Nephron (organoid): ENCODE measurements around the gene LGR6.

Source experiments
- H3K27ac Mint-ChIP-seq, 3 experiments: 2 replicates each; pipeline ENCODE4 v1.8.0; 2020; ENCODE audit warnings: mixed read lengths in 3 of 3, mild to moderate bottlenecking in 2 of 3, moderate library complexity in 1 of 3
- H3K27me3 Mint-ChIP-seq: 2 replicates; pipeline ENCODE4 v1.8.0; 2021; ENCODE audit warnings: low read depth, mild to moderate bottlenecking, moderate library complexity, mixed read lengths
- H3K36me3 Mint-ChIP-seq: 2 replicates; pipeline ENCODE4 v1.8.0; 2020; ENCODE audit warnings: low read depth, mixed read lengths
- H3K4me1 Mint-ChIP-seq: 2 replicates; pipeline ENCODE4 v1.8.0; 2020; ENCODE audit warnings: mixed read lengths
- H3K4me3 Mint-ChIP-seq, 3 experiments: 2 replicates each; pipeline ENCODE4 v1.8.0; 2020; ENCODE audit warnings: mild to moderate bottlenecking in 3 of 3, mixed read lengths in 3 of 3, moderate library complexity in 2 of 3
- H3K9me3 Mint-ChIP-seq: 2 replicates; pipeline ENCODE4 v1.8.0; 2020; ENCODE audit warnings: mixed read lengths
- CTCF ChIP-seq, 3 experiments: fragments of 200-600 bp; sonication (generic); IDR thresholded peaks; one replicate each; pipeline ENCODE4 v1.5.0; 2021; ENCODE audit warnings: antibody characterized with exemption in 3 of 3; ENCODE audit not compliant: unreplicated experiment in 3 of 3

LGR6 gene

GRCh38 chr1:202220733-202221132, 27.1 kb downstream of the LGR6 start:
- Mint-ChIP-seq H3K36me3 (no peaks in the 10 kb centered on the region), H3K4me1 (no peaks in the 10 kb centered on the region), H3K9me3 (no peaks in the 10 kb centered on the region)

DNA sequence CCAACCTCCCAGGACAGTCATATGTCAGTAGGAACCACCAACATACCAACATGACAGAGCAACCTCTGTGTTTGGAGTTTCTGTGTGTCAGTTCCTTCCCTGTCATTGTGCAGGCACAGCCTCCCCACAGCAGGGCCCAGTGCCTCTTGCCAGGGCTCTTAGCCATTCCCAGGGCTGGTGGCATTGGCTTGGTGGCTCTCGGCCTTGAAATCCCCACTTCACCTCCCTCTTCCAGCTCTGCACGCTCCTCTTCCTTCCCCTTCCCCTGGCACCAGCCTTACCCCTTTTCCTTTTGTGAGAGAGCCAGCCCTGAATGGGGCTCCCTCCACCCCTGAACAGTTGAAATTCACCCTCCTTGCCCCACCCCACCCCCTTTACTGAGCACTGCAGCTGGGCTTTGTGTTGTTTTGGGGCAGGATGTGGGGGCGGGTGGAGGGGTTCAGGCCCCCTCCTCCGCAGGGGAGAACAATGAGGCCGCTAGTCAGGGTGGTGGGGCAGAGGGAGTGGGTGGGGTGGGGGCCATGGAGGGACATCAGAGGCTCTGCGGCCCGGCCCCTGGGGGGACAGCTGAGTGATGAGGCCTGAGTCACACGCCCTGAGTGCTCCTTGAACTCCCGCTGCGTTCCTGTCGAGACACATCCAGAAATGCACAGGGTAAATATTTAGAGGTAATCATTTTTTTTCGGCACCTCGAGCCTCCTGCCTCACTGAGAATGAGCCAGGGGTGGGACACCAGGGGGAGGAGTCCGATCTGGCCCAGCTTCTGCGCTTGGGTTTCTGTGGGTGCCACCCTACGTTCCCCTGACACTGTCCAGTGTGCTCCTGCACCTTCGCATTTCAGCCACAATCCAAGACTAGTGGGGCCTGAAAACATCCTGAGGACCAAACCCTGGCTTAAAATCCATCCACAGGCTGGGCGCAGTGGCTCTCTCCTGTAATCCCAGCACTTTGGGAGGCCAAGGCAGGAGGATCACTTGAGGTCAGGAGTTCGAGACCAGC, 28.6 kb downstream of the LGR6 start:
- no peak overlapping the region for H3K27ac Mint-ChIP-seq
- H3K36me3 Mint-ChIP-seq = no peaks in the 10 kb centered on the region
- H3K4me3 Mint-ChIP-seq = no peak overlapping the region
- H3K9me3 Mint-ChIP-seq = no peaks in the 10 kb centered on the region
- TF ChIP-seq CTCF (IDR thresholded peaks at IDR 0.05; ENCODE audit: unreplicated experiment in 3 of 3) = no peak
- peaks cover 56% of the 10 kb centered on the region for H3K27me3 Mint-ChIP-seq
- no peaks in the 10 kb centered on the region for H3K4me1 Mint-ChIP-seq

More at GRCh38 chr1:202220733-202221132, 27.1 kb downstream of the LGR6 start:
- no peak for TF ChIP-seq CTCF (IDR thresholded peaks at IDR 0.05; ENCODE audit: unreplicated experiment in 3 of 3)
- H3K27me3 Mint-ChIP-seq = peaks cover 67% of the 10 kb centered on the region
- H3K27ac Mint-ChIP-seq = no peak overlapping the region
- no peak overlapping the region for H3K4me3 Mint-ChIP-seq

- Mint-ChIP-seq H3K9me3 (no peaks in the 10 kb centered on the region), H3K27ac (no peak overlapping the region), H3K36me3 (no peaks in the 10 kb centered on the region), H3K27me3 (peaks cover 49% of the 10 kb centered on the region), H3K4me3 (no peak overlapping the region), H3K4me1 (no peaks in the 10 kb centered on the region)
- no peak for TF ChIP-seq CTCF (IDR thresholded peaks at IDR 0.05; ENCODE audit: unreplicated experiment in 3 of 3)
Measured at GRCh38 chr1:202223121-202223860, 29.7 kb downstream of the LGR6 start.

DNA sequence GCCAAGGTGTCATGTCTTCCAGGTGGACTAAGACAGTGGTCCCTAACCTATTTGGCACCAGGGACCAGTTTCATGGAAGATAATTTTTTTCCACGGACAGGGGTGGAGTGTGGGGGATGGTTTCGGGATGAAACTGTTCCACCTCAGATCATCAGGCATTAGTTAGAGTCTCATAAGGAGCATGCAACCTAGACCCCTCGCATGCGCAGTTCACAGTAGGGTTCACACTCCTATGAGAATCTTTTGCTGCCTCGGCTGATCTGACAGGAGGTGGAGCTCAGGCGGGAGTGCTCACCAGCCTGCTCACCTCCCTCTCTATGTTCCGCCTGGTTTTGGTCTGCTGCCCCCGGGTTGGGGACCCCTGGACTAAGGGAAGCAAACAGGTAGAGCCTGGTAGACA, 30.9 kb downstream of the LGR6 start:
- H3K27me3 Mint-ChIP-seq = peaks cover 43% of the 10 kb centered on the region
- TF ChIP-seq CTCF (IDR thresholded peaks at IDR 0.05; ENCODE audit: unreplicated experiment in 3 of 3) = no peak
- H3K9me3 Mint-ChIP-seq = no peaks in the 10 kb centered on the region
- H3K4me1 Mint-ChIP-seq = no peaks in the 10 kb centered on the region
- H3K27ac Mint-ChIP-seq = no peak overlapping the region
- no peak overlapping the region for H3K4me3 Mint-ChIP-seq
- H3K36me3 Mint-ChIP-seq = no peaks in the 10 kb centered on the region

DNA sequence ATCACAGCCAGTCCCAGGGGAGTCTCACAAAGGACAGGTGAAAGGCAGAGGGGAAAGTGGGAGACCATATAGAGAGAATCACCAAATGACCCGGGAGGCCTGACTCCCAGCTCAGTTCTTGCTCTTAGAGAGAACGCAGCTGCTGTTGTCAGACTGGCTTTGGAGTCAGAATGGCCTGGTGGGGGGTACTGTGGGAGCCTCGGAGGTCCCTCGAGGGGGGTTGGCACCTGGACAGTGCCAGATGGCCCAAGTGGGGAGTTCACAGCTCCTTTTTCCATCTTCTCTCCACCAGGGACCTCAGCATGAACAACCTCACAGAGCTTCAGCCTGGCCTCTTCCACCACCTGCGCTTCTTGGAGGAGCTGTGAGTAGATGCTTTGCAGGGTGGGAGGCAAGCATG, 31.5 kb downstream of the LGR6 start:
- no peaks in the 10 kb centered on the region for H3K36me3 Mint-ChIP-seq
- no peak overlapping the region for H3K4me3 Mint-ChIP-seq
- TF ChIP-seq CTCF (IDR thresholded peaks at IDR 0.05; ENCODE audit: unreplicated experiment in 3 of 3) = no peak
- H3K4me1 Mint-ChIP-seq = no peaks in the 10 kb centered on the region
- H3K27me3 Mint-ChIP-seq = peaks cover 42% of the 10 kb centered on the region
- no peaks in the 10 kb centered on the region for H3K9me3 Mint-ChIP-seq
- no peak overlapping the region for H3K27ac Mint-ChIP-seq
